NB4 (cell line): Measurements from ENCODE around the gene IBA57.

Experiments used
- MYC ChIP-seq: IDR thresholded peaks from 2 replicates; pipeline ENCODE4 v1.6.1; 2011; ENCODE audit warnings: low read depth, low read length
- POLR2A ChIP-seq: IDR thresholded peaks from 2 replicates; pipeline ENCODE4 v1.6.1; 2011; ENCODE audit warnings: mild to moderate bottlenecking; ENCODE audit not compliant: insufficient read length; ENCODE audit errors: extremely low read depth
- TF ChIP-seq, protein P1 (sequence below): IDR thresholded peaks from one replicate; pipeline ENCODE4 v1.5.1; 2012; ENCODE audit warnings: low read depth, low read length
- TF ChIP-seq, protein P2 (sequence below): IDR thresholded peaks from 2 replicates; pipeline ENCODE4 v1.6.1; 2011; ENCODE audit warnings: low read depth, low read length

DNA sequence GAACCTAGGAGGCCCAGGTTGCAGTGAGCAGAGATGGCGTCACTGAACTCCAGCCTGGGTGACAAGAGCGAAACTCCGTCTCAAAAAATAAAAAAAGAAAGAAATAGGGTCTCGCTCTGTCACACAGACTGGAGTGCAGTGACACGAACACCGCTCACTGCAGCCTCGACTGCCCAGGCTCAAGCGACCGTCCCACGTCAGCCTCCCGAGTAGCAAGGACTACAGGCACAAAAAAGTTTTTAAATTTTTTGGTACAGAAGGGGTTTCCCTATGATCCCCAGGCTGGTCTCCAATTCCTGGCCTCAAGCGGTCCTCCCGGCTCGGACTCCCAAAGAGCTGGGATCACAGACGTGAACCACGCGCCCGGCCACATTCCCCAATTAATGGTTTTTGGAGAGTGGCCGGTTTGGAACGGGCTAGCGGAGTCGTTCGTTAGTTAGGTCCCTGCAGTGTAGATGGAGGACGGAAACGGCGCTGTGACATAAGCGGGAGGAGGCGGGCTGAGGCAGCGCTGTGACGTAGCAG is 26.1 kb upstream of the IBA57 start:
- TF ChIP-seq, protein P1, sequence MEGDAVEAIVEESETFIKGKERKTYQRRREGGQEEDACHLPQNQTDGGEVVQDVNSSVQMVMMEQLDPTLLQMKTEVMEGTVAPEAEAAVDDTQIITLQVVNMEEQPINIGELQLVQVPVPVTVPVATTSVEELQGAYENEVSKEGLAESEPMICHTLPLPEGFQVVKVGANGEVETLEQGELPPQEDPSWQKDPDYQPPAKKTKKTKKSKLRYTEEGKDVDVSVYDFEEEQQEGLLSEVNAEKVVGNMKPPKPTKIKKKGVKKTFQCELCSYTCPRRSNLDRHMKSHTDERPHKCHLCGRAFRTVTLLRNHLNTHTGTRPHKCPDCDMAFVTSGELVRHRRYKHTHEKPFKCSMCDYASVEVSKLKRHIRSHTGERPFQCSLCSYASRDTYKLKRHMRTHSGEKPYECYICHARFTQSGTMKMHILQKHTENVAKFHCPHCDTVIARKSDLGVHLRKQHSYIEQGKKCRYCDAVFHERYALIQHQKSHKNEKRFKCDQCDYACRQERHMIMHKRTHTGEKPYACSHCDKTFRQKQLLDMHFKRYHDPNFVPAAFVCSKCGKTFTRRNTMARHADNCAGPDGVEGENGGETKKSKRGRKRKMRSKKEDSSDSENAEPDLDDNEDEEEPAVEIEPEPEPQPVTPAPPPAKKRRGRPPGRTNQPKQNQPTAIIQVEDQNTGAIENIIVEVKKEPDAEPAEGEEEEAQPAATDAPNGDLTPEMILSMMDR: no peak
- TF ChIP-seq MYC: no peak
- TF ChIP-seq POLR2A: peak; percentile 76
- TF ChIP-seq, protein P2, sequence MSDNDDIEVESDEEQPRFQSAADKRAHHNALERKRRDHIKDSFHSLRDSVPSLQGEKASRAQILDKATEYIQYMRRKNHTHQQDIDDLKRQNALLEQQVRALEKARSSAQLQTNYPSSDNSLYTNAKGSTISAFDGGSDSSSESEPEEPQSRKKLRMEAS: no peak
